ELF-1 (cell line): ENCODE results near the gene PRDM11.

Experiments used
- DNase-seq: peaks from one replicate; pipeline ENCODE4 v3.0.0-alpha.2; 2016; ENCODE audit warnings: low read depth, low spot score

The PRDM11 gene

GRCh38 chr11:45157247-45158209, 11.1 kb downstream of the PRDM11 start:
- DNase-seq: no peak

GRCh38 chr11:45158210-45158731, 11.8 kb downstream of the PRDM11 start:
- DNase-seq: peak; percentile 34

GRCh38 chr11:45158891-45159605, 12.6 kb downstream of the PRDM11 start:
- no peak for DNase-seq

GRCh38 chr11:45159781-45160365, 13.4 kb downstream of the PRDM11 start:
- DNase-seq: no peak

GRCh38 chr11:45161252-45162063, 15.0 kb downstream of the PRDM11 start:
- DNase-seq: peak; percentile 61

GRCh38 chr11:45162064-45162375, 15.6 kb downstream of the PRDM11 start:
- no peak for DNase-seq

GRCh38 chr11:45162916-45163879, 16.8 kb downstream of the PRDM11 start:
- no peak for DNase-seq

GRCh38 chr11:45163956-45164575, 17.6 kb downstream of the PRDM11 start:
- no peak for DNase-seq

GRCh38 chr11:45165386-45165785, 18.9 kb downstream of the PRDM11 start:
- no peak for DNase-seq

GRCh38 chr11:45165806-45166603, 19.6 kb downstream of the PRDM11 start:
- DNase-seq: no peak

- DNase-seq: no peak
These were observed 20.1 kb downstream of the PRDM11 start for GRCh38 chr11:45166604-45166897.

- no peak for DNase-seq
These were observed 20.8 kb downstream of the PRDM11 start for GRCh38 chr11:45167283-45167682.

GRCh38 chr11:45168366-45169130, 22.1 kb downstream of the PRDM11 start:
- DNase-seq: no peak

- no peak for DNase-seq
These were observed 23.1 kb downstream of the PRDM11 start for GRCh38 chr11:45169310-45170072.

- DNase-seq: no peak
These were observed 24.0 kb downstream of the PRDM11 start for GRCh38 chr11:45170484-45170883.

- no peak for DNase-seq
These were observed 25.1 kb downstream of the PRDM11 start for GRCh38 chr11:45171550-45171949.

- no peak for DNase-seq
These were observed 26.6 kb downstream of the PRDM11 start for GRCh38 chr11:45173064-45173463.
